Measurements from ENCODE around the gene PTPDC1.

DNA sequence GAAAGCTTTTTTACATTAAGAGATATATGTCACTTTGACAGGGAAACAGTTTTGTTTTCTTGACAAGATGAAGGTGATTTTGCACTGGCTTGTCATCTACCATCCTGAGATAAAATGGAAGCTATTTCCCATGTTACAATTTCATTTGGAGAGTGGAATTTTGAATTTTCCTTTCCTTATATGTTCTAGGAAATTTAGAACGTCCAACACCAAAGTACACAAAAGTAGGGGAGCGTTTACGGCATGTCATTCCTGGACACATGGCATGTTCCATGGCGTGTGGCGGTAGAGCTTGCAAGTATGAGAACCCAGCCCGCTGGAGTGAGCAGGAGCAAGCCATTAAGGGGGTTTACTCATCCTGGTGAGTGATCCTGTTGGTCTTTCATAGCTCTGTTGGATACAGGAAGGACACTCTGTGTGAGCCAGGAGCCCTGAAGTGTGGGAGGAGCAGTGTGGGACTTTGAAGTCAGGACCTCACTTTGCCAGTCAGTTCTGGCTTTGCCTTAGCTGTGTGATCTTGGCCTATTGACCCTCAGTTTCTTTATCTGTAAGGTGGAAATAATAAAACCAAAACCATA is 887 bp downstream of the PTPDC1 start:
- TF ChIP-seq CTCF (IDR thresholded peaks at IDR 0.05), result no peak
- no peak for TF ChIP-seq POLR2A (IDR thresholded peaks at IDR 0.05)
